H1 (cell line): ENCODE measurements around the gene EXD3. TPM values are rescaled to one million over a fixed set of nuclear protein-coding genes. Genes with fewer than 3 reads are reported as not detected.

Source experiments
- CTCF ChIA-PET: fragments of 300-600 bp; sonication (Branson Sonifier 250); formaldehyde crosslinking; loops from one replicate; lab custom pipeline; 2021; ENCODE audit not compliant: partially characterized antibody; lab: Charles Lee
- POLR2A ChIA-PET: fragments of 300-600 bp; sonication (Branson Sonifier 250); formaldehyde crosslinking; loops from one replicate; lab custom pipeline; 2021; ENCODE audit warnings: inconsistent platforms; ENCODE audit not compliant: partially characterized antibody; lab: Charles Lee
- DNase-seq, 2 experiments: peaks; one replicate each; pipeline versions ENCODE4 v3.0.0 to v3.0.0-alpha.2; 2010 to 2022; ENCODE audit warnings: low spot score in 2 of 2, low read depth in 1 of 2, mixed read lengths in 1 of 2
- FAIRE-seq: peaks from 2 replicates; lab custom pipeline; 2011; peaks lifted over from hg19 to GRCh38; lab: Jason Lieb, UNC
- H2AFZ ChIP-seq: 2 replicates; pipeline ENCODE4 v1.8.1; 2012; ENCODE audit warnings: low read length, inconsistent platforms
- H2AK5ac ChIP-seq: 2 replicates; pipeline ENCODE4 v1.6.1; 2013; ENCODE audit warnings: low read depth, low read length
- H2BK120ac ChIP-seq: replicated peaks from 2 replicates; pipeline ENCODE3; 2013; ENCODE audit warnings: low read depth, low read length, inconsistent platforms
- H2BK12ac ChIP-seq: 2 replicates; pipeline ENCODE4 v1.6.1; 2013; ENCODE audit warnings: low read depth, low read length
- H2BK15ac ChIP-seq: 2 replicates; pipeline ENCODE4 v1.6.1; 2013; ENCODE audit warnings: low read length
- H2BK20ac ChIP-seq: 2 replicates; pipeline ENCODE4 v1.6.1; 2013; ENCODE audit warnings: low read length
- H2BK5ac ChIP-seq: 2 replicates; pipeline ENCODE4 v1.6.1; 2013; ENCODE audit warnings: low read depth, low read length
- H3K14ac ChIP-seq: 2 replicates; pipeline ENCODE4 v1.6.1; 2013; ENCODE audit warnings: inconsistent platforms; ENCODE audit not compliant: insufficient read length
- H3K18ac ChIP-seq: 2 replicates; pipeline ENCODE4 v1.6.1; 2013; ENCODE audit warnings: low read length; ENCODE audit errors: extremely low read depth
- H3K23ac ChIP-seq: 2 replicates; pipeline ENCODE4 v1.6.1; 2013; ENCODE audit warnings: inconsistent platforms; ENCODE audit not compliant: insufficient read length
- H3K23me2 ChIP-seq: 2 replicates; pipeline ENCODE4 v1.6.1; 2013; ENCODE audit warnings: low read depth, low read length
- H3K27ac ChIP-seq: 2 replicates; pipeline ENCODE4 v1.6.1; 2011; ENCODE audit warnings: low read depth, low read length, inconsistent platforms
- H3K27me3 ChIP-seq, 4 experiments: replicated peaks in 1 of 4; 1 replicate in 1 of 4; 2 replicates in 3 of 4; pipeline versions ENCODE4 v1.6.1 to v1.8.1; 2011 to 2013; ENCODE audit warnings: low read length in 3 of 4, mild to moderate bottlenecking in 3 of 4, inconsistent platforms in 2 of 4, mixed read lengths in 2 of 4, moderate library complexity in 1 of 4; ENCODE audit not compliant: control insufficient read depth in 3 of 4, insufficient read depth in 3 of 4; ENCODE audit errors: extremely low read depth in 1 of 4
- H3K36me3 ChIP-seq, 4 experiments: 2 replicates each; pipeline versions ENCODE4 v1.6.1 to v1.8.1; 2011 to 2013; ENCODE audit warnings: mild to moderate bottlenecking in 4 of 4, low read length in 3 of 4, moderate library complexity in 2 of 4, control low read depth in 1 of 4, inconsistent platforms in 1 of 4; ENCODE audit not compliant: insufficient read depth in 4 of 4, control insufficient read depth in 2 of 4
- H3K4ac ChIP-seq: replicated peaks from 2 replicates; pipeline ENCODE3; 2013; ENCODE audit warnings: low read length, low read depth, mixed read lengths, inconsistent platforms; ENCODE audit not compliant: insufficient read length
- H3K4me1 ChIP-seq, 4 experiments: replicated peaks in 1 of 4; 1 replicate in 1 of 4; 2 replicates in 3 of 4; pipeline versions ENCODE4 v1.6.1 to v1.8.1; 2011 to 2013; ENCODE audit warnings: low read length in 3 of 4, inconsistent platforms in 2 of 4, mixed read lengths in 1 of 4; ENCODE audit not compliant: insufficient read depth in 4 of 4, control insufficient read depth in 3 of 4
- H3K4me2 ChIP-seq, 2 experiments: 2 replicates each; pipeline versions ENCODE4 v1.6.1 to v1.8.1; 2011 to 2013; ENCODE audit warnings: low read depth in 2 of 2, low read length in 2 of 2, control low read depth in 1 of 2, inconsistent platforms in 1 of 2, mild to moderate bottlenecking in 1 of 2; ENCODE audit not compliant: insufficient read depth in 1 of 2
- H3K4me3 ChIP-seq, 4 experiments: fragments of 200-600, 300-600 bp in 1 of 4; sonication (generic), shearing (Covaris generic), sonication (Bioruptor Twin) in 1 of 4; 2 replicates each; pipeline versions ENCODE4 v1.5.1 to v1.8.1; 2011 to 2016; ENCODE audit warnings: low read length in 4 of 4, low read depth in 3 of 4, control low read depth in 2 of 4, inconsistent platforms in 2 of 4, mild to moderate bottlenecking in 2 of 4, mixed read lengths in 1 of 4, moderate library complexity in 1 of 4; ENCODE audit not compliant: insufficient read depth in 2 of 4; ENCODE audit errors: extremely low read depth in 1 of 4
- H3K56ac ChIP-seq: replicated peaks from 2 replicates; pipeline ENCODE3; 2013; ENCODE audit warnings: low read depth, mild to moderate bottlenecking, mixed read lengths, low read length, inconsistent platforms; ENCODE audit not compliant: insufficient read length
- H3K79me1 ChIP-seq: 2 replicates; pipeline ENCODE4 v1.6.1; 2013; ENCODE audit warnings: low read depth, low read length, control low read depth
- H3K79me2 ChIP-seq, 2 experiments: 2 replicates each; pipeline versions ENCODE4 v1.6.1 to v1.8.1; 2012 to 2013; ENCODE audit warnings: low read length in 2 of 2, mild to moderate bottlenecking in 2 of 2, inconsistent platforms in 1 of 2; ENCODE audit not compliant: insufficient read depth in 2 of 2, control insufficient read depth in 1 of 2
- H3K9ac ChIP-seq, 4 experiments: replicated peaks in 1 of 4; 1 replicate in 1 of 4; 2 replicates in 3 of 4; pipeline versions ENCODE4 v1.6.1 to v1.8.1; 2011 to 2013; ENCODE audit warnings: low read depth in 3 of 4, low read length in 3 of 4, control low read depth in 2 of 4, mild to moderate bottlenecking in 2 of 4, moderate library complexity in 2 of 4, inconsistent platforms in 1 of 4; ENCODE audit errors: extremely low read depth in 1 of 4
- H3K9me3 ChIP-seq, 2 experiments: 2 replicates each; pipeline versions ENCODE4 v1.6.1 to v1.8.1; 2012 to 2013; ENCODE audit warnings: mild to moderate bottlenecking in 2 of 2, moderate library complexity in 2 of 2, control low read depth in 1 of 2, inconsistent platforms in 1 of 2, low read depth in 1 of 2, low read length in 1 of 2, mixed read lengths in 1 of 2; ENCODE audit not compliant: insufficient read depth in 2 of 2
- H4K20me1 ChIP-seq, 2 experiments: replicated peaks in 1 of 2; 2 replicates each; pipeline versions ENCODE3 to v1.8.1; 2011 to 2013; ENCODE audit warnings: inconsistent platforms in 2 of 2, low read length in 2 of 2, mild to moderate bottlenecking in 1 of 2; ENCODE audit not compliant: insufficient read depth in 2 of 2, control insufficient read depth in 1 of 2
- H4K5ac ChIP-seq: 2 replicates; pipeline ENCODE4 v1.6.1; 2013; ENCODE audit warnings: low read length, low read depth, mixed read lengths, inconsistent platforms; ENCODE audit not compliant: insufficient read length
- H4K8ac ChIP-seq: 2 replicates; pipeline ENCODE4 v1.8.0; 2013; ENCODE audit warnings: mild to moderate bottlenecking, moderate library complexity, low read length, inconsistent platforms; ENCODE audit not compliant: insufficient read depth; ENCODE audit errors: extremely low read depth
- H4K91ac ChIP-seq: replicated peaks from 2 replicates; pipeline ENCODE3; 2013; ENCODE audit warnings: low read length, mixed read lengths, inconsistent platforms; ENCODE audit not compliant: insufficient read length
- ATF3 ChIP-seq: IDR thresholded peaks from 2 replicates; pipeline ENCODE4 v1.6.1; 2011; ENCODE audit warnings: low read depth, mild to moderate bottlenecking, low read length; ENCODE audit not compliant: insufficient read depth
- BCL11A ChIP-seq, 2 experiments: IDR thresholded peaks; one replicate each; pipeline ENCODE4 v1.6.1; 2011; ENCODE audit warnings: low read depth in 2 of 2, low read length in 2 of 2, mild to moderate bottlenecking in 2 of 2
- POU5F1 ChIP-seq: IDR thresholded peaks from 2 replicates; pipeline ENCODE4 v1.6.1; 2011; ENCODE audit warnings: low read depth, mild to moderate bottlenecking, low read length, moderate library complexity
- RXRA ChIP-seq: IDR thresholded peaks from 2 replicates; pipeline ENCODE4 v1.6.1; 2011; ENCODE audit warnings: low read depth, mild to moderate bottlenecking, low read length, moderate library complexity; ENCODE audit not compliant: insufficient read depth
- SIRT6 ChIP-seq: IDR thresholded peaks from one replicate; pipeline ENCODE4 v1.7.1; 2012; ENCODE audit warnings: low read length, inconsistent platforms
- TBP ChIP-seq: IDR thresholded peaks from 2 replicates; pipeline ENCODE4 v1.6.1; 2011; ENCODE audit warnings: low read depth, low read length, improper control_type of control experiment
- USF2 ChIP-seq: IDR thresholded peaks from 2 replicates; pipeline ENCODE4 v1.6.1; 2011; ENCODE audit warnings: low read length, improper control_type of control experiment
- WGBS, 2 experiments: shearing (Covaris generic) in 1 of 2; methylation state at CpG; one replicate each; pipeline versions ENCODE4 v1.1.6 to v1.1.7; 2013 to 2015; ENCODE audit warnings: low lambda C conversion rate in 2 of 2, mixed read lengths in 2 of 2, inconsistent platforms in 1 of 2, low coverage in 1 of 2, missing lambda C conversion rate in 1 of 2; ENCODE audit not compliant: insufficient replicate concordance in 2 of 2, insufficient coverage in 1 of 2, insufficient read length in 1 of 2; ENCODE audit errors: extremely low coverage in 1 of 2, missing lambda C conversion rate in 1 of 2; 5-methylcytosine and 5-hydroxymethylcytosine counted together
- polyA plus RNA-seq, 7 experiments: library from polyadenylated mRNA; depleted of rRNA in 3 of 7; stranded (reverse) in 5 of 7; unstranded in 2 of 7; fragments of >200 nt in 5 of 7; fragments of 200-250 nt in 2 of 7; gene quantifications; 1 replicate in 5 of 7; 2 replicates in 1 of 7; 4 replicates in 1 of 7; pipeline versions ENCODE4 v1.2.1 to v1.2.3, GENCODE V29; 2011 to 2013; ENCODE audit warnings: missing spikeins in 2 of 7, mixed read lengths in 2 of 7
- total RNA-seq: library from RNA; stranded (reverse); fragmentation: NEBNext Ultra II Directional; extraction: Animal tissue kit (Norgen Biotek cat#: 25700); gene quantifications from 2 replicates; pipeline ENCODE4 v1.2.1, GENCODE V29; 2021

EXD3 gene
- total and polyA plus RNA-seq, 2 of the 8 experiments (the other 6 are each of a cell fraction or from before 2014, with no cell fraction given): 7.2 to 9.4 TPM

GRCh38 chr9:137309368-137310188, 113.4 kb downstream of the EXD3 start:
- POLR2A ChIA-PET: interaction anchor here (11.9 kb wide), 1 partner anchor 9 kb away, joined by 129 read pairs; the partner anchor contains the start of gene NRARP
- Histone ChIP-seq H3K9me3 (no peaks in the 10 kb centered on the region), H3K27ac (no peak overlapping the region), H3K23ac (no peak overlapping the region), H4K91ac (no peak overlapping the region), H3K56ac (no peak overlapping the region), H3K4ac (no peak overlapping the region), H4K8ac (no peak overlapping the region), H4K5ac (no peak overlapping the region), H2BK120ac (no peak overlapping the region), H3K27me3 (0 out of 7 replicates have a peak, but pooled peaks cover 0 to 2% (median 0%) of the 10 kb centered on the region in 4 experiments), H2AFZ (no peak overlapping the region), H2BK15ac (no peak overlapping the region), H3K4me1 (peaks cover 0 to 36% (median 27%) of the 10 kb centered on the region in 4 experiments; a peak in 6 of 7 replicates), H2BK5ac (no peak overlapping the region), H3K23me2 (no peaks in the 10 kb centered on the region), H2AK5ac (no peak overlapping the region), H3K79me2 (no peaks in the 10 kb centered on the region), H3K4me3 (no peak overlapping the region), H2BK20ac (no peak overlapping the region), H3K36me3 (no peaks in the 10 kb centered on the region), H3K14ac (no peak overlapping the region), H3K18ac (no peak overlapping the region), H4K20me1 (no peaks in the 10 kb centered on the region), H3K79me1 (no peaks in the 10 kb centered on the region), H3K9ac (no peak overlapping the region), H2BK12ac (0 out of 2 replicates have a peak overlapping the region, but pooled peaks have one; percentile 17), H3K4me2 (no peak overlapping the region)
- FAIRE-seq: no peak
- CTCF ChIA-PET: interaction anchor here (0.6 to 1.1 kb wide), 4 partner anchors 10 to 212 kb away, joined by 3 to 5 read pairs (median 3); no protein-coding TSS in a partner anchor
- 88% methylated on average over 15 of the region's 15 CpGs; no CpG with 5 or more reads in 1 of the 2 experiments for WGBS, 2 experiments
- TF ChIP-seq ATF3 (no peak), TBP (no peak), POU5F1 (no peak), USF2 (no peak), BCL11A (IDR thresholded peaks at IDR 0.05; ENCODE audit: low read depth in 2 of 2, low read length in 2 of 2) (no peak), RXRA (no peak), SIRT6 (no peak)
- DNase-seq: no peak
